ENCODE measurements around the gene CNRIP1.
"Not testable (repeated sequence)": the region's sequence is repeated elsewhere in the genome, so short reads cannot be mapped to it uniquely, and the experiment has no call there.

The CNRIP1 gene

GRCh38 chr2:68309426-68309825, 10.3 kb downstream of the CNRIP1 start:
- no peak overlapping the region for H3K4me3 ChIP-seq (replicated peaks in 1 of 2; ENCODE audit: low read depth in 2 of 2, low read length in 2 of 2)
- no peak for TF ChIP-seq CTCF (IDR thresholded peaks at IDR 0.05; ENCODE audit: low read depth, low read length)
- no peak for DNase-seq (ENCODE audit: low read depth in 2 of 2)

GRCh38 chr2:68303902-68304272, 15.9 kb downstream of the CNRIP1 start:
- not testable (repeated sequence) for H3K4me3 ChIP-seq (replicated peaks in 1 of 2; ENCODE audit: low read depth in 2 of 2, low read length in 2 of 2); DNase-seq (ENCODE audit: low read depth in 2 of 2)

- DNase-seq (ENCODE audit: low read depth in 2 of 2): no peak
- H3K4me3 ChIP-seq (replicated peaks in 1 of 2; ENCODE audit: low read depth in 2 of 2, low read length in 2 of 2): no peak overlapping the region
- no peak for TF ChIP-seq CTCF (IDR thresholded peaks at IDR 0.05; ENCODE audit: low read depth, low read length)
These were observed 16.5 kb downstream of the CNRIP1 start for GRCh38 chr2:68303033-68303901.

GRCh38 chr2:68302281-68302875, 17.4 kb downstream of the CNRIP1 start:
- TF ChIP-seq CTCF (IDR thresholded peaks at IDR 0.05; ENCODE audit: low read depth, low read length): no peak
- H3K4me3 ChIP-seq (replicated peaks in 1 of 2; ENCODE audit: low read depth in 2 of 2, low read length in 2 of 2): no peak overlapping the region
- DNase-seq (ENCODE audit: low read depth in 2 of 2): peak in 1 of 2 donors; percentile 5

GRCh38 chr2:68295516-68295915, 24.2 kb downstream of the CNRIP1 start:
- H3K4me3 ChIP-seq (replicated peaks in 1 of 2; ENCODE audit: low read depth in 2 of 2, low read length in 2 of 2): no peak overlapping the region
- DNase-seq (ENCODE audit: low read depth in 2 of 2): no peak
- TF ChIP-seq CTCF (IDR thresholded peaks at IDR 0.05; ENCODE audit: low read depth, low read length): no peak

GRCh38 chr2:68294913-68295312, 24.8 kb downstream of the CNRIP1 start:
- no peak for TF ChIP-seq CTCF (IDR thresholded peaks at IDR 0.05; ENCODE audit: low read depth, low read length)
- no peak for DNase-seq (ENCODE audit: low read depth in 2 of 2)
- H3K4me3 ChIP-seq (replicated peaks in 1 of 2; ENCODE audit: low read depth in 2 of 2, low read length in 2 of 2): no peak overlapping the region

- no peak for TF ChIP-seq CTCF (IDR thresholded peaks at IDR 0.05; ENCODE audit: low read depth, low read length)
- no peak overlapping the region for H3K4me3 ChIP-seq (replicated peaks in 1 of 2; ENCODE audit: low read depth in 2 of 2, low read length in 2 of 2)
- no peak for DNase-seq (ENCODE audit: low read depth in 2 of 2)
These were observed 25.6 kb downstream of the CNRIP1 start for GRCh38 chr2:68294187-68294586.

Measured in cardiac fibroblast (primary cell).